ENCODE measurements around the gene IRS1.

The IRS1 gene

DNA sequence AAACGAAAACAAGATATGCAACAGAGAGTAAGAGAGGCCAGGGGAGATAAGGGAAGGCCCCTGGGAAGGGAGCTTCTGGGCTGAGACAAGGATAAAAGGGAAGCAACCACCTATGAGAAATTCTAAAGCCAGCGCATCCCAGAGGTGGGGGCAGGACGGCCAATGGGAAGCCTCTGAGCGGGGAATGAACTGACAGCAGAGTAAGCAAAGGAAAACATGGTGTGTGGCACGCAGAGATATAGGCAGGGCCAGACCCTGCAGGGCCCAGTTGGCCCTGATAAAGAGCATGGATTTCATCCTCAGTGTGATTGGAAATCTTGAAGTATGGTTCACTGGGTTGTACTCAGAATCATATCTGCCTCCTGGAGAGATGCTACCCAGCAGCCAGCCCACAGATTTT, 78.7 kb downstream of the IRS1 start:
- no peak for DNase-seq

- no peak for DNase-seq
Observed at GRCh38 chr2:226717719-226718118, 81.9 kb downstream of the IRS1 start.

DNA sequence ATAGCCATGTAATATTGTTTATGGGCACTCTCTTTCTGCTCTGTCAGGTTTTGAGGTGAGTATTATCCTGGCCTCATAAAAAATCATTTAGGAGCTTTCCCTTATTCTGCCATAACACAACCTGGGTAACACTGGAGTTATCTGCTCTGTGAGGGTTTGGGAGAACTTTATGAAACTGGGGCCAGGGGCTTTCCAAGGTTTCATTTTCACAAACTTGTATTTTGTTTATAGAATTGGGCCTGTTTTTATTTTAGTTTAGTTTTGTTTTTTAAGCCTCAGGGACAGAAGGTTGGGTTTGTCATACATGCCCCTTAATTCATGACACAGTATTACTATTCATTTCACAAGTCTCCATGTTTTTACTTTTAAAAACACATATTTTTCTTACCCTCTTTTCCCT, 83.5 kb downstream of the IRS1 start:
- no peak for DNase-seq

GRCh38 chr2:226715347-226715990, 84.2 kb downstream of the IRS1 start:
- DNase-seq: no peak

- DNase-seq: no peak
Observed at GRCh38 chr2:226712941-226713340, 86.7 kb downstream of the IRS1 start.

GRCh38 chr2:226711606-226712296, 87.9 kb downstream of the IRS1 start:
- DNase-seq: no peak

- DNase-seq: no peak
Observed at GRCh38 chr2:226707499-226707898, 92.1 kb downstream of the IRS1 start.

GRCh38 chr2:226705965-226706364, 93.7 kb downstream of the IRS1 start:
- no peak for DNase-seq

- DNase-seq: no peak
Observed at GRCh38 chr2:226705133-226705886, 94.3 kb downstream of the IRS1 start.

DNA sequence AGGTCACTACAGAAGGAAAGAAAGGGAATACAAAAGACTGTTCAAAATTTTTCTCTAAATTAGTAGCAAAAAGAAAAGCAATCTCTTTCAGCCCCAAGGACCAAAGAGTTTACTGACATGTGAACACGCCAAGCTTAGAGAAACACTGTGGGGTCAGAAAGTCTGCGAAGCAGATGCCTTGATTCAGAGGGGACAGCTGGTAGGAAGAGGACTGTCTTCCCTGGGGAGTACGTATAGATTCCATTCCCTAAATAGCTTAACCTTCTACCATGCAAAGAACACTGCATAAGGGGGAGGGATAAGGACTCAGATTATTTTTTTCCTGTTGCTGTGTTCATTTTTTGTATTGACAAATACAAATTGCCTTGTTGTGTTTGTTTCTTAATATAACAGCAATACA, 96.1 kb downstream of the IRS1 start:
- no peak for DNase-seq

DNA sequence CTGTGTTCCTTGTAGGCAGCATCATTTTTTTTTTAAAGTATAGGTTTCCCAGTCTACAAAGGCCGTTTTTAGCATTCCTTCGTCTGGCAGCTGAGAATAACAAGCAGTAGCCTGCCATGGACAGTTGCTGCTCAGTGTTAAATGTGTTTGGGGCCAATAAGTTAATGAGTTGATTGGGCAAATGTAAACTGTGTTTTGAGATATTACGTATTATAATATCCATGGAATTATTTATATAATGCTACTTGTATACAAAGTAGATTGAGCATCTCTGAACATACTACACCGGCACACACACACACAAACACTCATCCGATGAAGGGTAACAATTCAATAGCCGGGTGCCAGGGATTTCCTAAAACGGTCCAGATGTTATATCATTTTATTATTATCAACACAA, 97.2 kb downstream of the IRS1 start:
- no peak for DNase-seq

GRCh38 chr2:226701052-226701451, 98.6 kb downstream of the IRS1 start:
- no peak for DNase-seq

DNA sequence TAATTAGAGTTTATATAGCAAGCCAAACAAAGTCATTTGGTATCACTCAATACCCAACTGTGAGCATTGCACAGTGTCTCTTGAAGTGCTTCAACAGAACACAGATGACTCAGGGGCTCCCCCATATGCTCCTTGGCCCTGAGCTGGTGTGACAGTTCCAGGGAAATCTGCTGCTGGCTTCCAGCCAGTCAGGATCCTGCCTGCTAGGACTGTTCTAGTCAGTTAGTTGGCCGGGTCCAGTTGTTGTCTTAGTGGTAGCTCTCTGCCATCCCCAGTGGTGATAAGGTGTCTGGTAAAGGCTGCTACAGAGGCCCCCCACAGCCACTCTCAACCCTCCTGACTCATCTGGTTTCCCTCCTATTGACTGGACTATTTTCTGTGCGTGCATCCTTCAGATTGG, 100.3 kb downstream of the IRS1 start:
- DNase-seq: no peak

GRCh38 chr2:226698671-226699070, 100.9 kb downstream of the IRS1 start:
- no peak for DNase-seq

DNA sequence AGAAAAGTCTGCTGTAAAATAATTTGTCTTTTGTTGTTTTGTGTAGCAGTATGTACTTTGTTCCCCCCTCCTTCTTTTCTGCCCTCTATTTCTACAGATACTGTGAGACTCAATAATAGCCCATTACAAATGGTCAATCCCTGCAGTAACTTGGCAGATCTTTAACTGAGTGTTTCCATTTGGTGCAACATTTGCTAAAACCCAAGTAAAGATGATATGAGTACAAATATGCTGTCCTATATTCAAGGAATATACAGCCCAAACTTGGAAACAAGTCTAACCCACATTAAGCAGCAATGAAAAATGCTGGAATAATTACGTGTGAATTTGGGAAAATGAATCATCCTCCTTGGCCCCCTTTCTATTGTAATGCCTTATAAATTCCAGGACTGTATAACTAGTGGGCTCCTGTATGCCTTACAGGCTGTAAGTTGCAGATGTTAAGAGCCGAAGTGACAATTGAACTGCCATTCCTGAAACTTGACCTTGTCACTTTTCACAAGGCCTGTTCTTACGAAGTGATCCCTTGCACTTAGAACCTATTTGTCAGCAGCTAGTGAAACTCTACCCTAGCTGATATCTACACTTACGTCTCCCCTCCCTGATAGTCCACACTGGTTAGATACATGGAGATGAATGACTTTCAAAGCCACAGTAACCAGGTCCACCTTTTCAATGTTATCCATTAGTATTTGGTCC, 104.9 kb downstream of the IRS1 start:
- DNase-seq: no peak

DNA sequence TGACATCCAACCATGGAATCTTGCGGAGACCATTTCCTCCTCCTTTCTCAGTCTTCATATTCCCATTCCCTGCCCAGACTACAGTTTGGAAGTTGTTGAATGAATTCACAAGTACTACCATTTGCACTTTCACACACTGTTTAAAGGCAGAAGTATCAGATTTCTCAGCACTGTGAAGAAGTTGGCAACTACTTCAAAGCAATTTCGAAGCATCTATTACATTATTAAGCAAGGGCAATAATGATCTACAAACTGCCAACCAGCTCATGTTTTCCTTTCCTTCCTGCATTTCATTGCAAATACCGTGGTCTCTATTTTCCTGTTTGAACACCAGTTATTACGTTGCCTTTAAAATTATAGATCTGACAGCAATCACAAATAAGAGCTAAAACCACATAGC, 105.5 kb downstream of the IRS1 start:
- DNase-seq: no peak

GRCh38 chr2:226693521-226693920, 106.1 kb downstream of the IRS1 start:
- DNase-seq: no peak

- DNase-seq: no peak
Observed at GRCh38 chr2:226692521-226693126, 107.0 kb downstream of the IRS1 start.

GRCh38 chr2:226691255-226691654, 108.4 kb downstream of the IRS1 start:
- no peak for DNase-seq

DNA sequence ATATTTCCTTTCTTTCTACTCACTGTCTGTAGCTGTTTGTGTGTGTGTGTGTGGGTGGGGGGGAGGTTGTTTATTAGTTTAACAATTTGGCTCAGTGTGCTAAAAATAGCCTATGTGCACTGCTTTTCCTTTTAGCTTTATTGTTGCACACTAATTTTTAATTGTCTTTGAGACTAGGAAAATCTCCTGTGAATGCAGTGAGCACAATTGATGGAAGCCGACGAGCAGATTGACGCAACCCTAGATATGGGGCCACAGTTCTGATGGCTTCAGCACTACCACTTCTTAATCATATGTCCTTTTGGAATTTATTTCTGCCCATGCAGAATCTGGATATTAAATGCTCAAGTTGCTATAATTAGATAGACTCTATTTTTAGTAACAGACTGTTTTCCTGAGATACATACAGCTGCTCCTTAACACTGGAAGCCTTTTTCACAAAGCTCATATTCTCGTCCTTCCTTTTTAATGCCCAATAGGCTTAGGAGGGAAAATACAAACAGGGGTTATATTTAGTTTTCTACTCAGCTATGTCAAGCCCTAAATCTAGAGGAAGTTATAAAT, 109.1 kb downstream of the IRS1 start:
- no peak for DNase-seq

DNA sequence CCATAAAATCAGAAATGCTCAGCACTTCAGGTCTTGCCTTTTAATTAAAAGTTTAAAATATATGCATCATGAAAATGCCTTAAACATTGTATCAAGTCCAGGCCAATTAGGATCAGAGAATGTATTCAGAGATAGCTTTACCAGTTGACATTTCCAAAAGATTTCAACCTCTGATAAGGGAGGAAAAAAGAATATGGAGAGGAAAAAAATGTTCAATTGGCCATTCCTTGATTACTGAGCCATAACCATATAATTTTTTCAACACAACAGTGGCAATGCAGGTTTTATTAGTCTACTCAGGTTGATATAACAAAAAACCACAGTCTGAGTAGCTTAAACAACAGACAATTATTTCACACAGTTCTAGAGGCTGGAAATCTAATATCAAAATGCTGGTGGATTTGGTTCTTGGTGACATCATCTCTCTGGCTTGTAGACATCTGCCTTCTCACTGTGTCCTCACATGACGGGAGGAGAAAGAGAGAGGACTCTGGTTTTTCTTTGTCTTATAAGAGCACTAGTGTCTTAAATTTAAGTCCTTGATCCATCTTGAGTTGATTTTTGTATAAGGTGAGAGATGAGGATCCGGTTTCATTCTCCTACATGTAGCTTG, 111.9 kb downstream of the IRS1 start:
- DNase-seq: no peak

DNA sequence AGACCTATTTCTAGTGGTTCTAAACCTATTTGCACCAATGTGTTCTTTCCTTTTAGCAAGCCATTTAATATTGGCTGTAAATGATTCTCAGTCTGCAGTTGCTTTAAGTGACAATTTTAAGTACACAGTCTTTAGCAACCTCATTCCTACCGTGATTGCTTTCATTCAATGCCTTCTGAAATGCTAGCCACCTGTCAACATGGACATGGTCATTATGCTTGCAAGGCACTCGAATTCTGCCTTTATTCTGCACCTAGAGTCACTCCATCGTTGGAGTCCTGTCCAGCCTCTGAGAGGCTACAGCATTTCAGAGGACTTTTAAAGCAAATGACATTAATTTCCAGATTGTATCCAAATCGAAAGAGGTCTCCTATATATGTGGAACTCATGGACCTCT, 115.1 kb downstream of the IRS1 start:
- no peak for DNase-seq

Measured in retina (tissue), 1 donor.